Body of pancreas (tissue), 4 donors: ENCODE data around the gene PKMYT1.

Source experiments
- POLR2A ChIP-seq, 3 donors: fragments of 450-650 bp; IDR thresholded peaks; one replicate each; pipeline ENCODE4 v1.6.1; 2016; ENCODE audit warnings: antibody characterized with exemption in 3 of 3, mild to moderate bottlenecking in 2 of 3
- TF ChIP-seq, protein P1 (sequence below), 7 experiments: fragments of 450-650 bp in 4 of 7; fragments of 200-600 bp in 3 of 7; sonication (generic) in 3 of 7; IDR thresholded peaks; one replicate each; pipeline ENCODE4 v1.5.1; 2016 to 2019; ENCODE audit warnings: antibody characterized with exemption in 7 of 7

DNA sequence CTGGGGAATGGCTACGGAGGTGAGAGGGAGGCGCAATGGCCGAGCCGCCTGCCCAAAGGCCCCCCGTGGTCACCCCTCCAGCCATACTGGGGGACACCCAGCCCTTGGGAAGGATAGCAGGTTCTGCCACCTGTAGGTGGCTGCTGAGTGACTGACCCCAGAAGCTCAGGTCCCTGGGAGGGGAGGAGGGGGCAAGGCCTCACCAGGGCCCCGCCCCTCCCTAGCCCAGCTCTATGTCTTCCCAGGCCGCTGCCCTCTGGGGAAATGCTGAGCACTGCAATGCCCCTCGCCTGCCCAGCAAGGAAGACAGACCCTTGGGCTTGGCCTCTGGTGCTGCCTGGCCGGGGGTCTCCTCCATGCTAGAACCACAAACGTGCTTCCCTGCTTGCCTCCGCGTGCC, 21.1 kb upstream of the PKMYT1 start:
- TF ChIP-seq, protein P1, sequence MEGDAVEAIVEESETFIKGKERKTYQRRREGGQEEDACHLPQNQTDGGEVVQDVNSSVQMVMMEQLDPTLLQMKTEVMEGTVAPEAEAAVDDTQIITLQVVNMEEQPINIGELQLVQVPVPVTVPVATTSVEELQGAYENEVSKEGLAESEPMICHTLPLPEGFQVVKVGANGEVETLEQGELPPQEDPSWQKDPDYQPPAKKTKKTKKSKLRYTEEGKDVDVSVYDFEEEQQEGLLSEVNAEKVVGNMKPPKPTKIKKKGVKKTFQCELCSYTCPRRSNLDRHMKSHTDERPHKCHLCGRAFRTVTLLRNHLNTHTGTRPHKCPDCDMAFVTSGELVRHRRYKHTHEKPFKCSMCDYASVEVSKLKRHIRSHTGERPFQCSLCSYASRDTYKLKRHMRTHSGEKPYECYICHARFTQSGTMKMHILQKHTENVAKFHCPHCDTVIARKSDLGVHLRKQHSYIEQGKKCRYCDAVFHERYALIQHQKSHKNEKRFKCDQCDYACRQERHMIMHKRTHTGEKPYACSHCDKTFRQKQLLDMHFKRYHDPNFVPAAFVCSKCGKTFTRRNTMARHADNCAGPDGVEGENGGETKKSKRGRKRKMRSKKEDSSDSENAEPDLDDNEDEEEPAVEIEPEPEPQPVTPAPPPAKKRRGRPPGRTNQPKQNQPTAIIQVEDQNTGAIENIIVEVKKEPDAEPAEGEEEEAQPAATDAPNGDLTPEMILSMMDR (IDR thresholded peaks at IDR 0.05): no peak
- no peak for TF ChIP-seq POLR2A (IDR thresholded peaks at IDR 0.05)
